SJSA1 (cell line): ENCODE results near the gene CIZ1. TPM values are rescaled to one million over a fixed set of nuclear protein-coding genes. Genes with fewer than 3 reads are reported as not detected.

Source experiments
- DNase-seq, 2 experiments: peaks; one replicate each; pipeline ENCODE4 v3.0.0-alpha.2; 2015 to 2020; ENCODE audit warnings: low spot score in 2 of 2, low read depth in 1 of 2
- H3K27ac ChIP-seq: fragments of 250-450 bp; sonication (Bioruptor Pico); 2 replicates; pipeline ENCODE4 v1.5.1; 2020; ENCODE audit warnings: mild to moderate bottlenecking, moderate library complexity
- H3K27me3 ChIP-seq: fragments of 250-450 bp; sonication (Bioruptor Pico); replicated peaks from 2 replicates; pipeline ENCODE4 v1.5.1; 2020; ENCODE audit warnings: mild to moderate bottlenecking, moderate library complexity
- H3K36me3 ChIP-seq: fragments of 250-450 bp; sonication (Bioruptor Pico); 2 replicates; pipeline ENCODE4 v1.5.1; 2020; ENCODE audit warnings: mild to moderate bottlenecking
- H3K4me1 ChIP-seq: fragments of 250-450 bp; sonication (Bioruptor Pico); replicated peaks from 2 replicates; pipeline ENCODE4 v1.6.1; 2021; ENCODE audit warnings: mild to moderate bottlenecking
- H3K4me3 ChIP-seq: fragments of 250-450 bp; sonication (Bioruptor Pico); 2 replicates; pipeline ENCODE4 v1.5.1; 2020; ENCODE audit warnings: mild to moderate bottlenecking
- H3K9me3 ChIP-seq: fragments of 250-450 bp; sonication (Bioruptor Pico); replicated peaks from 2 replicates; pipeline ENCODE4 v1.5.1; 2020; ENCODE audit warnings: mild to moderate bottlenecking
- total RNA-seq: library from RNA; depleted of rRNA; stranded (reverse); fragments of >200 nt; shearing (Covaris generic); gene quantifications from 2 replicates; pipeline ENCODE4 v1.2.3, GENCODE V29; 2014

The CIZ1 gene
- total RNA-seq, 1 experiment from 2014 or later: 38.8 TPM

- no peaks in the 10 kb centered on the region for H3K36me3 ChIP-seq
- no peaks in the 10 kb centered on the region for H3K9me3 ChIP-seq
- H3K4me1 ChIP-seq: peaks cover 18% of the 10 kb centered on the region
- no peaks in the 10 kb centered on the region for H3K27me3 ChIP-seq
- no peak for DNase-seq
- H3K27ac ChIP-seq: no peak overlapping the region
- no peak overlapping the region for H3K4me3 ChIP-seq
These were observed 27.4 kb upstream of the CIZ1 start for GRCh38 chr9:128218518-128219389.

GRCh38 chr9:128218172-128218517 is 26.8 kb upstream of the CIZ1 start:
- Histone ChIP-seq H3K27me3 (no peaks in the 10 kb centered on the region), H3K9me3 (no peaks in the 10 kb centered on the region), H3K4me3 (no peak overlapping the region), H3K27ac (no peak overlapping the region), H3K4me1 (peaks cover 18% of the 10 kb centered on the region), H3K36me3 (no peaks in the 10 kb centered on the region)
- no peak for DNase-seq

- Histone ChIP-seq H3K36me3 (no peaks in the 10 kb centered on the region), H3K9me3 (no peaks in the 10 kb centered on the region), H3K27me3 (no peaks in the 10 kb centered on the region), H3K27ac (no peak overlapping the region), H3K4me1 (peaks cover 18% of the 10 kb centered on the region), H3K4me3 (no peak overlapping the region)
- no peak for DNase-seq
These were observed 25.6 kb upstream of the CIZ1 start for GRCh38 chr9:128216781-128217553.

GRCh38 chr9:128215491-128216409 is 24.4 kb upstream of the CIZ1 start:
- peak; percentile 61 to 71 for DNase-seq
- H3K27me3 ChIP-seq: no peaks in the 10 kb centered on the region
- H3K27ac ChIP-seq: peak overlapping the region; percentile 18; the same call in 1 of the 2 replicates
- no peak overlapping the region for H3K4me3 ChIP-seq
- no peaks in the 10 kb centered on the region for H3K9me3 ChIP-seq
- H3K36me3 ChIP-seq: no peaks in the 10 kb centered on the region
- peaks cover 18% of the 10 kb centered on the region for H3K4me1 ChIP-seq

GRCh38 chr9:128214571-128215490 is 23.5 kb upstream of the CIZ1 start:
- Histone ChIP-seq H3K27ac (0 out of 2 replicates have a peak overlapping the region, but pooled peaks have one; percentile 18), H3K27me3 (no peaks in the 10 kb centered on the region), H3K9me3 (no peaks in the 10 kb centered on the region), H3K4me1 (peaks cover 18% of the 10 kb centered on the region), H3K4me3 (no peak overlapping the region), H3K36me3 (no peaks in the 10 kb centered on the region)
- no peak for DNase-seq

GRCh38 chr9:128213746-128214497 is 22.6 kb upstream of the CIZ1 start:
- H3K36me3 ChIP-seq: no peaks in the 10 kb centered on the region
- no peaks in the 10 kb centered on the region for H3K27me3 ChIP-seq
- no peak for DNase-seq
- H3K4me1 ChIP-seq: peaks cover 18% of the 10 kb centered on the region
- H3K4me3 ChIP-seq: no peak overlapping the region
- H3K9me3 ChIP-seq: no peaks in the 10 kb centered on the region
- H3K27ac ChIP-seq: no peak overlapping the region

- Histone ChIP-seq H3K4me1 (peaks cover 18% of the 10 kb centered on the region), H3K4me3 (no peak overlapping the region), H3K36me3 (no peaks in the 10 kb centered on the region), H3K9me3 (no peaks in the 10 kb centered on the region), H3K27me3 (no peaks in the 10 kb centered on the region), H3K27ac (no peak overlapping the region)
- DNase-seq: no peak
These were observed 20.6 kb upstream of the CIZ1 start for GRCh38 chr9:128211981-128212281.

- H3K4me1 ChIP-seq: peaks cover 13% of the 10 kb centered on the region
- no peak overlapping the region for H3K4me3 ChIP-seq
- no peaks in the 10 kb centered on the region for H3K36me3 ChIP-seq
- no peaks in the 10 kb centered on the region for H3K27me3 ChIP-seq
- no peak overlapping the region for H3K27ac ChIP-seq
- DNase-seq: no peak
- H3K9me3 ChIP-seq: no peaks in the 10 kb centered on the region
These were observed 20.0 kb upstream of the CIZ1 start for GRCh38 chr9:128211186-128211980.

GRCh38 chr9:128208946-128209669 is 17.7 kb upstream of the CIZ1 start:
- DNase-seq: no peak
- Histone ChIP-seq H3K4me3 (no peak overlapping the region), H3K4me1 (peaks cover 4% of the 10 kb centered on the region), H3K27me3 (no peaks in the 10 kb centered on the region), H3K36me3 (no peaks in the 10 kb centered on the region), H3K27ac (no peak overlapping the region), H3K9me3 (no peaks in the 10 kb centered on the region)

GRCh38 chr9:128208386-128208785 is 17.0 kb upstream of the CIZ1 start:
- DNase-seq: no peak
- Histone ChIP-seq H3K27ac (no peak overlapping the region), H3K36me3 (no peaks in the 10 kb centered on the region), H3K4me3 (no peak overlapping the region), H3K4me1 (peaks cover 9% of the 10 kb centered on the region), H3K9me3 (no peaks in the 10 kb centered on the region), H3K27me3 (no peaks in the 10 kb centered on the region)
